Daoy (cell line): ENCODE results near the gene GMPPB. TPM values are rescaled to one million over a fixed set of nuclear protein-coding genes. Genes with fewer than 3 reads are reported as not detected.
"Not testable (repeated sequence)": the region's sequence is repeated elsewhere in the genome, so short reads cannot be mapped to it uniquely, and the experiment has no call there.

Experiments
- DNase-seq: peaks from one replicate; pipeline ENCODE4 v3.0.0-alpha.2; 2015; ENCODE audit warnings: low read depth
- total RNA-seq: library from RNA; depleted of rRNA; stranded (reverse); fragments of >200 nt; shearing (Covaris generic); gene quantifications from 2 replicates; pipeline ENCODE4 v1.2.3, GENCODE V29; 2014

GMPPB gene
- total RNA-seq, 1 experiment from 2014 or later = 42.0 TPM

- DNase-seq = not testable (repeated sequence)
These were observed 33.7 kb downstream of the GMPPB start for GRCh38 chr3:49689908-49690624.

DNA sequence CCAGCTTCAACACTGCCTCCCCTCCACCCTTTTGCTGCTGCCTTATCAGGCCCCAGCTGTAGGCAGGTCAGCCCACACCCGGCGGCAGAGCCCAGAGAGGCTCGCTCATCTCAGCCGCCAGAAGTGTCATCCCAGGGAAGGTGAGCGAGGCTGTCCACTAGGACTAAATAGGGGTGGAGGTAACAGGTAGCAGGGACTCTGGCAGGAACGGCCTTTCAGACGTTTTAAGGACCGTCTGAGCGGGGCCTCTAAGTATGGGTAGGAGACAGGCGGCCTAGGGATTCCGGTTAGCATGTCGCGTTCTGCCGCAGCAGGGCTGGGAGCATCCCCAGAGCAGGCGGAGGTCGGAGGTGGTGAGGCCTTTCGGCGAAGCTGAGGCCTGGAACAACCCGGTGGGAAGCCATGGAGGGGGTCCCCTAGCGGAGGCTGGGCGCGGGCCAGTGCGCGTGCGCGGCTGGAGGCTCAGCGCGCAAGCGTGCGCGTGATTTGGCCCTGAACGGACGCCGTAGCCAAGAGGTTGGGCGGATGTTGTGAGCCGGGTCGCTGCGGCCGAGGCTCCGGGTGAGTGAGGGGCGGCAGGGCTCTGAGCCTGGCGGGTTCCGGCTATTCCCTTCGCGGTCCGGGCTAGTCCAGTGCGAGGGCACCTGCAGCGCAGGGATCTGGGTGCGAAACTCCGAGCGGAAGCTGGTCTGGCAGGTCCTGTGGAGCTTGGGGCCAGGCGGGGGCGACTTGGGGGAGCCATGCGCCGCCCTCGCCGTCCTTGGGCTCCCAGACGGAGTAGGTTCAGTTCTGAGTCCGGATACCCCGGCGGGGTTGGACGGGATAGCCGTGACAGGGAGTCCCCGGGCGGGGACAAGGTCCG is 34.5 kb downstream of the GMPPB start, which contains the start of the genes MST1 and RNF123:
Gene MST1, minus strand, starts transcription at position 429 of the 862 bp plus-strand sequence. CDS start 783 bp downstream, outside the sequence.
Gene RNF123, plus strand, starts transcription at position 512 of the 862 bp plus-strand sequence. CDS start 1,609 bp downstream, outside the sequence.
- peak; percentile 94 for DNase-seq

GRCh38 chr3:49688338-49689045 is 35.3 kb downstream of the GMPPB start:
- not testable (repeated sequence) for DNase-seq

GRCh38 chr3:49687424-49687795 is 36.3 kb downstream of the GMPPB start:
- not testable (repeated sequence) for DNase-seq

DNA sequence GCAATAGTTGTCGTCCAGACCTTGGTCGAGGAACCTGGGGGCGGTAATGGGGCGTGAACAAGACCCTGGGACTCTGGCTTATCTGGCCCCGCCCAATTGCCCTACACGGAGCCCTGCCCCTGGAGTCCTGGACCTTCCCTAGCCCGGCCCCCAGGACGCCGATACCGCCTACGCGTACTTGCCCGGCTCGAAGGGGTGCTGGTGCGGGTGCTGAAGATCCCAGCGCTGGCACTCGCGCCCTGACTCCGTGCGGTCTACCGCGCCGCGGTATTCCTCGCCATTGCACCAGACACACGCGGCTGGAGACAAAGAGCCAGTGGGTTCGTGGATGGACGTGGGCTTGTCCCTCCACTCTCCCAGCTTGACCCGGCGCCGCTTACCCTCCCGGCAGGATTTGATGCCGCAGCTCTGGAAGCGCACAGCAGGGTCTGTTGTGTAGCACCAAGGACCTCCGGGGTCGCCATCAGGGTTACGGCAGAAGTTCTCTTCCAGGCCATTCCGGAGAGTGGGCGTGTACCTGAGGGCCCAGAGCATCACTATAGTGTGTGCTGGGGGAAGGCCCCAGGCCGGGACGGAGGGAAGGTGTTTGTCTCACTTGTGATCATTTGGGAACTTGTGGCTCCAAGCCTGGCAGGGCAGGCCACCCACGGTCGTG is 36.9 kb downstream of the GMPPB start:
- DNase-seq = peak; percentile 63

GRCh38 chr3:49686346-49686745 is 37.4 kb downstream of the GMPPB start:
- DNase-seq = not testable (repeated sequence)

DNA sequence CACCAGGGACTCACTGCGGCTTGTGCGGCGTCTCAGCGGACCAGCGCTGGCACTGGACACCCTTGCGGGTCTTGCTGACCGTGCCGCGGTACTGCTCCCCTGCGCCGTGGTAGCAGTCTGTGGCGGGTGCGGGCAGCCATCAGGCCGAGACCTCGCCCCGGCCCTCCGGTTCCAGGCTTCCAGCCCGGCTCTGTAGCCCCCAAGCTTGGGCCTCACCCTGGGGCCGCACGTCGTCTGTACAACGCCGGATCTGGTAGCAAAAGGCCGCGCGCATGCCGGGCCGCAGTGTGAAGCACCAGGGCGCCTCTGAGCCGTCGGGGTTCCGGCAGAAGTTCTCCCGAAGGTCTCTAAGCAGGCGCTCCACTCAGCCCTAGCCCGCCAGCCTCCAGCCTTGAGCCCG is 37.9 kb downstream of the GMPPB start:
- DNase-seq = not testable (repeated sequence)

DNA sequence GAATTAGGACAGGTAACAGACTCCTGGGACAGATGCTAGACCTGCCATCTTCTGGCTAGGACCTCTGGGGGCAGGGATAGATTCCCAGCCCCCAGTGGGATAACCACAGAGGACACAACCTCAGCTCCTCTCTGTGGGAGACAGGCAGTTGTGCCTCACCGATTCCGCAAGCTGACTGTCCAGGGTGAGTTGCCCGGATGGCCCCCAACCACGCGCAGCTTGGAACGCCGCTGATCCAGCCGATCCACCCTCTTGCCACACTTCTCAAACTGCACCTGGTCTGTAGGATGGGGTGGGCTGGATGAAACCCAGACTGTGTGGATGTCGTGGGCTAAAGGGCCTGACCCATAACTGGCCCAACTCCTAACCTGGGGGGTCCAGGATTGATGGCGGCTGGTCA is 38.6 kb downstream of the GMPPB start:
- DNase-seq = not testable (repeated sequence)

DNA sequence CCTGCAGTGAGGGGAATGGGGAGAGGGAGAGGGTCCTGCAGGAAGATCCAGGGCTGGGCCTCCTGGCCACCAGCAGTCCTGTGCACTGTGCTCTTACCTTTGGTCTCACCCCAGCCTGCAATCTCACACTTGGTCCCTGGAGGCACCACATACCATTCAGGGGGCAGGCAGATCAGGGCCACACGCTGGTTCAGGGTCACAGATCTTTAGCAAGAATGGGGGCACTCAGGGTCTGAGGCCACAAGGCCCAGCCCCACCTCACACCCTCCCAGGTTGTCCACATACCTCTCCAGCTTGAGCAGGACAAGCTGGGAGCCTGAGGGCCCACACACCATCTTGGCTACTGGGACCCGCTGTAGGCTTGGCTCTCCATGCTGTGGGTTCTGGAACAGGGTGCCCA is 39.3 kb downstream of the GMPPB start:
- DNase-seq = not testable (repeated sequence)

DNA sequence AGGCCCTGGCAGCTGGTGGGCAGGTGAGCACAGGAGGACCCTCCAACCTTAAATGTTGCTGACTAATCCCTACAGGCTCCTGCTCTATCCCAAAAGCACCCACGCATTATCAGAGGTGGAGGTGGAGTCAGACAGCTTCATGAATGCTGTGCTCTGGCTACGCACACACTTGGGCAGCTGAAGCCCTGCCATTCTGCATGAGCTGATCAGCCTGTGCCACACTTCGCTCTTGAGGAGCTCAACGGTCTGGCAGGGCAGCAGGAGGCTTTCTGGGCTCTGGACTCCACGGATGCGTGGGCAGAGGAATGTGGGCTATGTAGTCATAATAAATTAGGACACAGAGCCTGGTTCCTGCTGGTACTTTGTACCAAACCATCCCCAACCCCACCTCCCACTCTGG is 40.6 kb downstream of the GMPPB start:
- no peak for DNase-seq

DNA sequence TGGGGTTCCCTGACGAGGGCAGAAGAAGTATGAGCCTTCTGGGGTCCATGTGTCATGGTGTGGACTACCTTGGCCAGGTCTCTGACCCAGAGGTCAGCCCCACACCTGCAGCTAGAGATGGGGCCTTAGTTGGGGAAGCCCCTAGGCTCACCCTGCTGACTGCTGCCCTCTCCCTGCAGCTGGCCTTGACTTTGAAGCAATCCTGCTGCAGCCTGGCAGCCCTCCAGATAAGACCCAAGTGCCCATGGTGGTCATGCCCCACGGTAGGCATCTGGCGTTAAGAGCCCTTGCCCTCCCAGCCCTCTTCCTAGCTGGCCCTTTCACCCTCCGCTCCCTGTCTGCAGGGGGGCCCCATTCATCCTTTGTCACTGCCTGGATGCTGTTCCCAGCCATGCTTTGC is 42.2 kb downstream of the GMPPB start:
- DNase-seq = no peak

- DNase-seq = no peak
These were observed 42.6 kb downstream of the GMPPB start for GRCh38 chr3:49681232-49681522.

GRCh38 chr3:49680493-49681231 is 43.1 kb downstream of the GMPPB start:
- no peak for DNase-seq

- DNase-seq = no peak
These were observed 47.8 kb downstream of the GMPPB start for GRCh38 chr3:49675912-49676311.

DNA sequence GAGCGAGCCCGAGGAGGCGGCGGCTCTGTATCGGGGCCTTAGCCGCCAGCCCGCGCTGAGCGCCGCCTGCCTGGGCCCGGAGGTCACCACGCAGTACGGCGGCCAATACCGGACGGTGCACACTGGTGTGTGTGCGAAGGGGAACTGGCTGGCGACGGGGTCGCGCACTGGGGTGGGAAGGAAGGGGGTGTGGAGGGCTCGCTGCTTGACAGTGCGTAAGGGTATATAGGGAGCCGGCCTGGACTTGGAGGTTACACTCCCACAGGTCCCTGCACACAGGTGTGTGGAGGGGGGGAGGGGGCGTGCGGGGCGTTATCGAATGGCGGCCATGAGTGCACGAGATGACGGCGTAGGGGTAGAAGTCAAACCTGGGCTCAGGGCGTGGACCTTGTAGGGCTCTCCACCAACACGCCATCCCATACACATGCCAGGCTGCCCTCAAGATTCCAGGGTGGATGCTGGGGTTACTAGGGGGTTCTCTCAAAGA is 49.2 kb downstream of the GMPPB start:
- no peak for DNase-seq

- peak; percentile 98 for DNase-seq
These were observed 49.8 kb downstream of the GMPPB start, which contains the start of gene APEH for GRCh38 chr3:49673715-49674496. Gene APEH (plus strand): TSS chr3:49674351. CDS start chr3:49674402, 51 bp downstream.

- DNase-seq = peak; percentile 11
These were observed 50.5 kb downstream of the GMPPB start for GRCh38 chr3:49673121-49673714.

DNA sequence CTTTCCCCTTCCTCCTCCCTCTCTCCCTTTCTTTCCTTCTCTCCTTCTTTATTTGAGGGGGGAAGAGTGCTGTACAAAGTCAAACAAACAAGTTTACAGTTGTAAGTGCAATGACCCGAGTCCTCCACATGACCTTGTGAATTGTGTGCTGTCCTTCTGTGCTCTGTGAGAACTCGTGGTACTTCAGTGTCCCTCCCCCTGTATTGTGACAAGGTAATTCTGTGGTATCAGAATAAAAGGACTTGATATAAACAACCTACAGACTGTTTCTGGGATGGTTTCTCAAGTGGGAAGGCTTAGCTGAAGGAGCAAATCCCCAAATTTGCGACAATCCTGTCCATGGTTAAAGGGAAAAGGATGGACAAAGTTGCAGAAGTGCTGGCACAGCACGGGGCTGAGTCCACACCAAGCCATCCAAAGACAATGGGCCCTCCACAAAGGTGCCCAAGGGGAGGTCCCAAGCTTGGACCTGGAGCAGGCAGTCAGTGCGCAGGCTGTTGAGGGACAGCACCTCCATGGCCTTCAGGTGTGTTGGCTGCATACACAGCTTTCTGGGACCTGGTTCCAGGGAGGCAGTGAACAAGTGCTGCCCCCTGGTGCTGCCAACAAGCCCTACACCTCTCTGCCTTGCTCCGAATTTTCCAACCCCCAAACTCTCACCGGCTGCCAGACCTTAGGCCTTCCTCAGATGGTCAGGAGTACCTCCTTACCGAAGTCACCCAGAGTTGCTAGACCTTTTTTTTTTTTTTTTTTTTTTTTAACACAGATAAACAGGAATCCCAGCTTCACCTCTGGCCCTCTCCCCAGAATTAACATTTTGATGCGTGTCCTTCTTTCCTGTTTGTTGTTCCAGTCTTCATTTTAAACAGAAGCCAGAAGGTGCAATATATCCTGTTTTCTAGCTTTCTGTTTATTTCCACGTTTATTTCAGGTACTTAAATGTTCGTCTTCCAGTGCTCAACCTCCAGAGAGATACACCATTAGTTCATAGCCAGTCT is 52.2 kb downstream of the GMPPB start:
- DNase-seq = peak; percentile 58
